Naive thymus-derived CD4-positive, alpha-beta T cell (primary cell): ENCODE results near the gene BUB3. TPM values are rescaled to one million over a fixed set of nuclear protein-coding genes. Genes with fewer than 3 reads are reported as not detected.

Experiments used
- ATAC-seq: fragments of 150-1000 bp; cut with Tn5 transposase; 2 replicates; pipeline ENCODE4 v1.10.0; 2021; ENCODE audit warnings: mild to moderate bottlenecking, moderate library complexity
- CTCF ChIA-PET: fragments of 350-600 bp; sonication (Branson Sonifier 250); formaldehyde crosslinking; loops from one replicate; lab custom pipeline; 2021; ENCODE audit warnings: antibody characterized with exemption; lab: Charles Lee
- POLR2A ChIA-PET: fragments of 350-600 bp; sonication (Branson Sonifier 250); formaldehyde crosslinking; loops from one replicate; lab custom pipeline; 2021; ENCODE audit warnings: antibody characterized with exemption, inconsistent platforms; lab: Charles Lee
- DNase-seq, 9 donors: peaks; one replicate each; pipeline versions ENCODE4 v3.0.0 to v3.0.0-alpha.2; 2020 to 2022; ENCODE audit warnings: mixed read lengths in 1 of 9
- H3K27ac ChIP-seq: one replicate; pipeline ENCODE4 v1.7.0; 2013; ENCODE audit warnings: mild to moderate bottlenecking, low read depth, low read length, moderate library complexity
- H3K27me3 ChIP-seq, 2 donors: one replicate each; pipeline ENCODE4 v1.7.0; 2013; ENCODE audit warnings: low read length in 2 of 2, mild to moderate bottlenecking in 2 of 2, moderate library complexity in 2 of 2; ENCODE audit not compliant: control insufficient read depth in 2 of 2, insufficient read depth in 2 of 2
- H3K36me3 ChIP-seq, 3 experiments: 1 replicate in 2 of 3; 2 replicates in 1 of 3; pipeline ENCODE4 v1.7.0; 2013; ENCODE audit warnings: low read length in 3 of 3, mild to moderate bottlenecking in 3 of 3, moderate library complexity in 1 of 3; ENCODE audit not compliant: insufficient read depth in 3 of 3, control insufficient read depth in 2 of 3
- H3K4me1 ChIP-seq, 2 donors: one replicate each; pipeline ENCODE4 v1.7.0; 2013; ENCODE audit warnings: low read length in 2 of 2, mild to moderate bottlenecking in 2 of 2, moderate library complexity in 1 of 2; ENCODE audit not compliant: control insufficient read depth in 2 of 2, insufficient read depth in 2 of 2
- H3K4me3 ChIP-seq: 2 replicates; pipeline ENCODE4 v1.7.0; 2013; ENCODE audit warnings: mild to moderate bottlenecking, low read length
- H3K9me3 ChIP-seq, 3 experiments: 1 replicate in 2 of 3; 2 replicates in 1 of 3; pipeline ENCODE4 v1.7.0; 2013; ENCODE audit warnings: low read length in 3 of 3; ENCODE audit not compliant: control insufficient read depth in 2 of 3
- H3K27ac Mint-ChIP-seq, 9 donors: one replicate each; pipeline ENCODE4 v1.8.0; 2020 to 2022; ENCODE audit warnings: mixed read lengths in 9 of 9, mild to moderate bottlenecking in 8 of 9, moderate library complexity in 5 of 9, inconsistent platforms in 2 of 9
- H3K27me3 Mint-ChIP-seq, 5 donors: one replicate each; pipeline ENCODE4 v1.8.0; 2021 to 2022; ENCODE audit warnings: mixed read lengths in 5 of 5, mild to moderate bottlenecking in 1 of 5
- H3K36me3 Mint-ChIP-seq, 5 donors: one replicate each; pipeline ENCODE4 v1.8.0; 2020 to 2022; ENCODE audit warnings: mixed read lengths in 5 of 5, mild to moderate bottlenecking in 3 of 5, inconsistent platforms in 1 of 5
- H3K4me1 Mint-ChIP-seq, 7 donors: one replicate each; pipeline ENCODE4 v1.8.0; 2020 to 2022; ENCODE audit warnings: mixed read lengths in 7 of 7, mild to moderate bottlenecking in 3 of 7, inconsistent platforms in 1 of 7
- H3K4me3 Mint-ChIP-seq, 10 donors: one replicate each; pipeline ENCODE4 v1.8.0; 2020 to 2022; ENCODE audit warnings: mild to moderate bottlenecking in 10 of 10, mixed read lengths in 10 of 10, moderate library complexity in 6 of 10, inconsistent platforms in 2 of 10
- H3K9me3 Mint-ChIP-seq, 11 donors: one replicate each; pipeline ENCODE4 v1.8.0; 2020 to 2022; ENCODE audit warnings: mixed read lengths in 11 of 11, mild to moderate bottlenecking in 4 of 11, inconsistent platforms in 1 of 11, moderate library complexity in 1 of 11
- intact Hi-C, 2 donors: fragments of 100-400 bp; cut with micrococcal nuclease; formaldehyde crosslinking; loops; one replicate each; pipeline ENCODE4 v1.15.1; 2023
- polyA plus RNA-seq, 2 donors: library from polyadenylated mRNA; unstranded; fragments of 300-500 nt; fragmentation: Illumina TruSeq; gene quantifications; one replicate each; pipeline ENCODE4 v1.2.3, GENCODE V29; 2021
- total RNA-seq, 6 experiments: library from RNA in 5 of 6; stranded (reverse) in 5 of 6; gene quantifications; 1 replicate in 5 of 6; 2 replicates in 1 of 6; pipeline ENCODE4 v1.2.3 and lab custom pipeline; 2021 to 2026

The BUB3 gene
- total RNA-seq, result 100 to 1,000 TPM in 3 of 5 experiments, 10 to 100 TPM in 2; 91.4 to 195 (median 171) TPM
- 100 to 1,000 TPM; 230 to 255 TPM for polyA plus RNA-seq
- 90.1 reads per million, percentile 83 among the genes with 10 or more reads in this experiment for total RNA-seq (lab: John Stamatoyannopoulos, UW)

GRCh38 chr10:123154092-123154710, at the start of gene BUB3:
Gene BUB3 (plus strand): TSS chr10:123154402. CDS start chr10:123154918, 516 bp downstream.
- H3K9me3 Mint-ChIP-seq, result peaks cover 0 to 1% (median 0%) of the 10 kb centered on the region in 11 donors
- ATAC-seq (peak; percentile 95), DNase-seq (peak; percentile 72 to 96 (median 94))
- Histone ChIP-seq H3K36me3 (peaks cover 0 to 26% (median 9%) of the 10 kb centered on the region in 3 experiments), H3K9me3 (no peaks in the 10 kb centered on the region), H3K27me3 (peaks cover 5 to 6% of the 10 kb centered on the region in 2 donors), H3K27ac (peak within 1 kb of the TSS; percentile 80), H3K4me1 (peaks cover 29 to 66% of the 10 kb centered on the region in 2 donors), H3K4me3 (peak within 1 kb of the TSS; percentile 92)
- H3K36me3 Mint-ChIP-seq, result peaks cover 8 to 38% (median 25%) of the 10 kb centered on the region in 5 donors
- POLR2A ChIA-PET, result interaction anchor here (0.8 to 2.4 kb wide), 12 partner anchors 9 to 782 kb away, joined by 3 to 31 read pairs (median 4); partner anchors contain the start of genes ACADSB, C10orf88, IKZF5 and PLEKHA1
- intact Hi-C loops, result loop anchor here (1.0 to 5.0 kb wide), 16 partner anchors 19 to 1763 kb away; partner anchors contain the start of genes C10orf88 (in 2 of the 2), FAM24B (in 2 of the 2), IKZF5 (in 2 of the 2) and LHPP (in 2 of the 2)
- peaks cover 2 to 31% (median 8%) of the 10 kb centered on the region in 5 donors for H3K27me3 Mint-ChIP-seq
- CTCF ChIA-PET, result interaction anchor here (0.5 to 2.0 kb wide), 7 partner anchors 14 to 371 kb away, joined by 3 to 9 read pairs (median 5); no protein-coding TSS in a partner anchor
- peak within 1 kb of the TSS; percentile 85 to 100 (median 96) for H3K27ac Mint-ChIP-seq
- H3K4me1 Mint-ChIP-seq, result peaks cover 36 to 85% (median 74%) of the 10 kb centered on the region in 7 donors
- peak within 1 kb of the TSS; percentile 93 to 100 (median 99) for H3K4me3 Mint-ChIP-seq

GRCh38 chr10:123109466-123109865, 44.7 kb upstream of the BUB3 start:
- no peak for ATAC-seq
- H3K36me3 ChIP-seq, result no peaks in the 10 kb centered on the region
- DNase-seq, result no peak
- no peaks in the 10 kb centered on the region for H3K36me3 Mint-ChIP-seq
- no peak overlapping the region for H3K4me3 ChIP-seq
- H3K27ac ChIP-seq, result no peak overlapping the region
- intact Hi-C loops, result no loop called here
- CTCF ChIA-PET, result no interaction called here
- no peaks in the 10 kb centered on the region for H3K4me1 ChIP-seq
- no peaks in the 10 kb centered on the region for H3K4me1 Mint-ChIP-seq
- peaks cover 11 to 43% (median 22%) of the 10 kb centered on the region in 5 donors for H3K27me3 Mint-ChIP-seq
- no peak overlapping the region for H3K27ac Mint-ChIP-seq
- POLR2A ChIA-PET, result no interaction called here
- H3K4me3 Mint-ChIP-seq, result no peak overlapping the region
- H3K27me3 ChIP-seq, result no peaks in the 10 kb centered on the region
- H3K9me3 Mint-ChIP-seq, result peaks cover 0 to 1% (median 0%) of the 10 kb centered on the region in 11 donors
- no peaks in the 10 kb centered on the region for H3K9me3 ChIP-seq

GRCh38 chr10:123117644-123118417, 36.4 kb upstream of the BUB3 start:
- intact Hi-C loops, result no loop called here
- Histone ChIP-seq H3K27me3 (no peaks in the 10 kb centered on the region), H3K36me3 (no peaks in the 10 kb centered on the region), H3K4me1 (no peaks in the 10 kb centered on the region), H3K4me3 (no peak overlapping the region), H3K9me3 (no peaks in the 10 kb centered on the region), H3K27ac (no peak overlapping the region)
- Mint-ChIP-seq H3K4me3 (no peak overlapping the region), H3K27me3 (peaks cover 36 to 57% (median 49%) of the 10 kb centered on the region in 5 donors), H3K9me3 (peaks cover 0 to 3% (median 0%) of the 10 kb centered on the region in 11 donors), H3K36me3 (no peaks in the 10 kb centered on the region), H3K27ac (no peak overlapping the region), H3K4me1 (no peaks in the 10 kb centered on the region)
- ChIA-PET CTCF (interaction anchor here (0.9 kb wide), 1 partner anchor 14 kb away, joined by 3 read pairs; no protein-coding TSS in a partner anchor), POLR2A (no interaction called here)
- ATAC-seq (no peak), DNase-seq (no peak)

GRCh38 chr10:123119081-123119480, 35.1 kb upstream of the BUB3 start:
- H3K9me3 ChIP-seq, result no peaks in the 10 kb centered on the region
- H3K27me3 Mint-ChIP-seq, result peaks cover 40 to 54% (median 44%) of the 10 kb centered on the region in 5 donors
- ATAC-seq (no peak), DNase-seq (no peak)
- H3K9me3 Mint-ChIP-seq, result peaks cover 0 to 3% (median 0%) of the 10 kb centered on the region in 11 donors
- H3K4me1 Mint-ChIP-seq, result no peaks in the 10 kb centered on the region
- no peak overlapping the region for H3K4me3 Mint-ChIP-seq
- no peaks in the 10 kb centered on the region for H3K36me3 ChIP-seq
- no peak overlapping the region for H3K4me3 ChIP-seq
- no peak overlapping the region for H3K27ac ChIP-seq
- intact Hi-C loops, result no loop called here
- H3K36me3 Mint-ChIP-seq, result no peaks in the 10 kb centered on the region
- CTCF ChIA-PET, result no interaction called here
- no peaks in the 10 kb centered on the region for H3K4me1 ChIP-seq
- POLR2A ChIA-PET, result no interaction called here
- H3K27ac Mint-ChIP-seq, result no peak overlapping the region
- no peaks in the 10 kb centered on the region for H3K27me3 ChIP-seq

GRCh38 chr10:123126246-123126645, 28.0 kb upstream of the BUB3 start:
- H3K4me1 Mint-ChIP-seq, result no peaks in the 10 kb centered on the region
- no peak overlapping the region for H3K4me3 Mint-ChIP-seq
- no peaks in the 10 kb centered on the region for H3K9me3 ChIP-seq
- intact Hi-C loops, result no loop called here
- H3K27ac Mint-ChIP-seq, result no peak overlapping the region
- ChIA-PET POLR2A (no interaction called here), CTCF (no interaction called here)
- H3K9me3 Mint-ChIP-seq, result no peaks in the 10 kb centered on the region
- H3K27me3 Mint-ChIP-seq, result peaks cover 47 to 66% (median 63%) of the 10 kb centered on the region in 5 donors
- no peak overlapping the region for H3K27ac ChIP-seq
- H3K36me3 Mint-ChIP-seq, result no peaks in the 10 kb centered on the region
- H3K27me3 ChIP-seq, result no peaks in the 10 kb centered on the region
- ATAC-seq, result no peak
- no peaks in the 10 kb centered on the region for H3K36me3 ChIP-seq
- H3K4me1 ChIP-seq, result no peaks in the 10 kb centered on the region
- DNase-seq, result no peak
- H3K4me3 ChIP-seq, result no peak overlapping the region

- intact Hi-C loops, result loop anchor here in 1 of 2 donors (5.0 to 10.0 kb wide), 2 partner anchors 145 to 482 kb away; no protein-coding TSS in a partner anchor
- ChIA-PET CTCF (interaction anchor here (1.9 kb wide), 1 partner anchor 428 kb away, joined by 5 read pairs; no protein-coding TSS in a partner anchor), POLR2A (interaction anchor here (0.7 kb wide), 1 partner anchor 191 kb away, joined by 3 read pairs; no protein-coding TSS in a partner anchor)
- Histone ChIP-seq H3K9me3 (no peaks in the 10 kb centered on the region), H3K27me3 (peaks cover 16 to 18% of the 10 kb centered on the region in 2 donors), H3K4me3 (no peak overlapping the region), H3K4me1 (peaks cover 13 to 18% of the 10 kb centered on the region in 2 donors), H3K36me3 (no peaks in the 10 kb centered on the region), H3K27ac (no peak overlapping the region)
- Mint-ChIP-seq H3K9me3 (peaks cover 0 to 1% (median 0%) of the 10 kb centered on the region in 11 donors), H3K27ac (no peak overlapping the region), H3K27me3 (peaks cover 71 to 85% (median 81%) of the 10 kb centered on the region in 5 donors), H3K36me3 (no peaks in the 10 kb centered on the region), H3K4me1 (peaks cover 0 to 23% (median 21%) of the 10 kb centered on the region in 7 donors), H3K4me3 (no peak overlapping the region)
- no peak for ATAC-seq
- DNase-seq, result no peak
These were observed 24.5 kb upstream of the BUB3 start for GRCh38 chr10:123129618-123130271.
